Measurements from ENCODE around the gene PRDM11. TPM values are rescaled to one million over a fixed set of nuclear protein-coding genes. Genes with fewer than 3 reads are reported as not detected.

The PRDM11 gene
- total and polyA plus RNA-seq, 2 of the 8 experiments (the other 6 are each of a cell fraction or from before 2014, with no cell fraction given) = 3.6 to 11.7 TPM

- 93% methylated on average over 4 of the region's 4 CpGs; no CpG with 5 or more reads in 1 of the 2 experiments for WGBS, 2 experiments (ENCODE audit: extremely low coverage in 1 of 2, insufficient coverage in 1 of 2, insufficient read length in 1 of 2, insufficient replicate concordance in 2 of 2, low coverage in 1 of 2, low lambda C conversion rate in 2 of 2, missing lambda C conversion rate in 1 of 2)
- ChIA-PET POLR2A (ENCODE audit: partially characterized antibody) (no interaction called here), CTCF (ENCODE audit: partially characterized antibody) (interaction anchor here (0.9 to 13.0 kb wide), 5 partner anchors 22 to 152 kb away, joined by 3 to 211 read pairs (median 7); partner anchors contain the start of gene SYT13)
- Histone ChIP-seq H3K4me1 (replicated peaks in 1 of 4; ENCODE audit: control insufficient read depth in 3 of 4, insufficient read depth in 4 of 4, low read length in 3 of 4) (peaks cover 0 to 2% (median 0%) of the 10 kb centered on the region in 4 experiments; a peak in 1 of 7 replicates), H4K91ac (replicated peaks; ENCODE audit: insufficient read length, low read length) (no peak overlapping the region), H3K23me2 (ENCODE audit: low read depth, low read length) (no peaks in the 10 kb centered on the region; the same call in 1 of the 2 replicates), H3K27ac (ENCODE audit: low read depth, low read length) (no peak overlapping the region), H3K56ac (replicated peaks; ENCODE audit: insufficient read length, low read depth, low read length) (no peak overlapping the region), H3K14ac (ENCODE audit: insufficient read length) (no peak overlapping the region), H2AK5ac (ENCODE audit: low read depth, low read length) (no peak overlapping the region), H3K4me2 (ENCODE audit: insufficient read depth in 1 of 2, low read depth in 2 of 2, low read length in 2 of 2) (no peak overlapping the region), H3K9me3 (ENCODE audit: insufficient read depth in 2 of 2, low read depth in 1 of 2, low read length in 1 of 2) (no peaks in the 10 kb centered on the region), H2BK12ac (ENCODE audit: low read depth, low read length) (no peak overlapping the region), H2BK15ac (ENCODE audit: low read length) (no peak overlapping the region), H2BK20ac (ENCODE audit: low read length) (no peak overlapping the region), H3K27me3 (replicated peaks in 1 of 4; ENCODE audit: control insufficient read depth in 3 of 4, extremely low read depth in 1 of 4, insufficient read depth in 3 of 4, low read length in 3 of 4) (peaks cover 0 to 7% (median 0%) of the 10 kb centered on the region in 4 experiments; a peak in 2 of 7 replicates), H2BK120ac (replicated peaks; ENCODE audit: low read depth, low read length) (no peak overlapping the region), H2BK5ac (ENCODE audit: low read depth, low read length) (no peak overlapping the region), H3K36me3 (ENCODE audit: control insufficient read depth in 2 of 4, insufficient read depth in 4 of 4, low read length in 3 of 4) (no peaks in the 10 kb centered on the region), H2AFZ (ENCODE audit: low read length) (no peak overlapping the region), H4K20me1 (replicated peaks in 1 of 2; ENCODE audit: control insufficient read depth in 1 of 2, insufficient read depth in 2 of 2, low read length in 2 of 2) (peaks cover 0 to 3% of the 10 kb centered on the region in 2 experiments), H3K4ac (replicated peaks; ENCODE audit: insufficient read length, low read depth, low read length) (no peak overlapping the region), H4K8ac (ENCODE audit: extremely low read depth, insufficient read depth, low read length) (no peak overlapping the region; the same call in 1 of the 2 replicates), H3K79me2 (ENCODE audit: control insufficient read depth in 1 of 2, insufficient read depth in 2 of 2, low read length in 2 of 2) (no peaks in the 10 kb centered on the region), H3K4me3 (ENCODE audit: extremely low read depth in 1 of 4, insufficient read depth in 2 of 4, low read depth in 3 of 4, low read length in 4 of 4) (no peak overlapping the region), H4K5ac (ENCODE audit: insufficient read length, low read depth, low read length) (no peak overlapping the region), H3K18ac (ENCODE audit: extremely low read depth, low read length) (no peak overlapping the region), H3K23ac (ENCODE audit: insufficient read length) (no peak overlapping the region), H3K79me1 (ENCODE audit: low read depth, low read length) (no peaks in the 10 kb centered on the region), H3K9ac (replicated peaks in 1 of 4; ENCODE audit: extremely low read depth in 1 of 4, low read depth in 3 of 4, low read length in 3 of 4) (no peak overlapping the region)
- FAIRE-seq (no peak), DNase-seq (ENCODE audit: low read depth in 1 of 2, low spot score in 2 of 2) (no peak)
- TF ChIP-seq POU5F1 (IDR thresholded peaks at IDR 0.05; ENCODE audit: low read depth, low read length) (no peak), USF2 (IDR thresholded peaks at IDR 0.05; ENCODE audit: low read length) (no peak), TEAD4 (IDR thresholded peaks at IDR 0.05; ENCODE audit: low read depth, low read length) (no peak), RAD21 (IDR thresholded peaks at IDR 0.05 in 1 of 2, conservative IDR thresholded peaks at IDR 0.05 in 1 of 2; ENCODE audit: low read depth in 2 of 2, low read length in 2 of 2) (no peak), KDM4A (IDR thresholded peaks at IDR 0.05; ENCODE audit: low read depth, low read length, severe bottlenecking) (no peak), BRCA1 (IDR thresholded peaks at IDR 0.05; ENCODE audit: low read depth, low read length) (no peak), SIRT6 (IDR thresholded peaks at IDR 0.05; ENCODE audit: low read length) (no peak), SIN3A (conservative IDR thresholded peaks at IDR 0.05 in 1 of 2, IDR thresholded peaks at IDR 0.05 in 1 of 2; ENCODE audit: low read depth in 1 of 2, low read length in 2 of 2) (no peak), SP1 (IDR thresholded peaks at IDR 0.05; ENCODE audit: low read depth, low read length) (no peak), BCL11A (IDR thresholded peaks at IDR 0.05; ENCODE audit: low read depth in 2 of 2, low read length in 2 of 2) (no peak), ATF3 (IDR thresholded peaks at IDR 0.05; ENCODE audit: insufficient read depth, low read depth, low read length) (no peak), RFX5 (IDR thresholded peaks at IDR 0.05; ENCODE audit: borderline replicate concordance, low read depth, low read length) (no peak), CEBPB (IDR thresholded peaks at IDR 0.05; ENCODE audit: low read depth, low read length) (no peak)
Measured at GRCh38 chr11:45262900-45263299, 116.5 kb downstream of the PRDM11 start.

Measured in H1 (cell line).